Prostate gland (tissue), 2 donors: Measurements from ENCODE around the gene GRIA4.

Experiments used
- POLR2A ChIP-seq: fragments of 450-650 bp; IDR thresholded peaks from one replicate; pipeline ENCODE4 v1.6.1; 2016; ENCODE audit warnings: antibody characterized with exemption, mild to moderate bottlenecking
- TF ChIP-seq, protein P1 (sequence below), 4 experiments: fragments of 200-600 bp in 2 of 4; fragments of 450-650 bp in 2 of 4; sonication (generic) in 2 of 4; IDR thresholded peaks; 1 replicate in 3 of 4; 2 replicates in 1 of 4; pipeline ENCODE4 v1.5.1; 2016 to 2019; ENCODE audit warnings: antibody characterized with exemption in 4 of 4, mild to moderate bottlenecking in 2 of 4, moderate library complexity in 2 of 4

DNA sequence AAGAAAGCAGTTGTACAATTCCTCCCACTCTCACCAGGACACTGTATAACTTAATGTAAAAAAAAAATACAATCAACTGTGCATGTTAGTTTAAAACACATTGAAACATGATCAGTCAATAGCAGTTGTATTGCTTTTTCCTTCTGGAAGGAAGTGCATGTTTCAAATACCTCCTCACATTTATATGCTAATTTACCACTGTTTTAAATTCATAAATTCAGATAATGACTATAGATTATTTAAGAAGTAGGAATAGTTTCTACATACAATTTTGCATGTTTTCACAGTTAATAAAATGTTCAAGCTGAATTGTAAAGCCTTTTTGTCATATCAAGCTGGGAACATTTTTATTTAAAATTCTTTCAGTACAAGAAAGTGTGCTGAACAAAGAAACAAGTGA is 3.3 kb downstream of the GRIA4 start:
- TF ChIP-seq POLR2A: no peak
- TF ChIP-seq, protein P1, sequence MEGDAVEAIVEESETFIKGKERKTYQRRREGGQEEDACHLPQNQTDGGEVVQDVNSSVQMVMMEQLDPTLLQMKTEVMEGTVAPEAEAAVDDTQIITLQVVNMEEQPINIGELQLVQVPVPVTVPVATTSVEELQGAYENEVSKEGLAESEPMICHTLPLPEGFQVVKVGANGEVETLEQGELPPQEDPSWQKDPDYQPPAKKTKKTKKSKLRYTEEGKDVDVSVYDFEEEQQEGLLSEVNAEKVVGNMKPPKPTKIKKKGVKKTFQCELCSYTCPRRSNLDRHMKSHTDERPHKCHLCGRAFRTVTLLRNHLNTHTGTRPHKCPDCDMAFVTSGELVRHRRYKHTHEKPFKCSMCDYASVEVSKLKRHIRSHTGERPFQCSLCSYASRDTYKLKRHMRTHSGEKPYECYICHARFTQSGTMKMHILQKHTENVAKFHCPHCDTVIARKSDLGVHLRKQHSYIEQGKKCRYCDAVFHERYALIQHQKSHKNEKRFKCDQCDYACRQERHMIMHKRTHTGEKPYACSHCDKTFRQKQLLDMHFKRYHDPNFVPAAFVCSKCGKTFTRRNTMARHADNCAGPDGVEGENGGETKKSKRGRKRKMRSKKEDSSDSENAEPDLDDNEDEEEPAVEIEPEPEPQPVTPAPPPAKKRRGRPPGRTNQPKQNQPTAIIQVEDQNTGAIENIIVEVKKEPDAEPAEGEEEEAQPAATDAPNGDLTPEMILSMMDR (IDR thresholded peaks at IDR 0.05): no peak
